ENCODE measurements around the gene MON1B.
A peak's percentile ranks its signal among the peaks of the same experiment; 100 is the strongest.
"Not testable (repeated sequence)": the region's sequence is repeated elsewhere in the genome, so short reads cannot be mapped to it uniquely, and the experiment has no call there.

MON1B gene

DNA sequence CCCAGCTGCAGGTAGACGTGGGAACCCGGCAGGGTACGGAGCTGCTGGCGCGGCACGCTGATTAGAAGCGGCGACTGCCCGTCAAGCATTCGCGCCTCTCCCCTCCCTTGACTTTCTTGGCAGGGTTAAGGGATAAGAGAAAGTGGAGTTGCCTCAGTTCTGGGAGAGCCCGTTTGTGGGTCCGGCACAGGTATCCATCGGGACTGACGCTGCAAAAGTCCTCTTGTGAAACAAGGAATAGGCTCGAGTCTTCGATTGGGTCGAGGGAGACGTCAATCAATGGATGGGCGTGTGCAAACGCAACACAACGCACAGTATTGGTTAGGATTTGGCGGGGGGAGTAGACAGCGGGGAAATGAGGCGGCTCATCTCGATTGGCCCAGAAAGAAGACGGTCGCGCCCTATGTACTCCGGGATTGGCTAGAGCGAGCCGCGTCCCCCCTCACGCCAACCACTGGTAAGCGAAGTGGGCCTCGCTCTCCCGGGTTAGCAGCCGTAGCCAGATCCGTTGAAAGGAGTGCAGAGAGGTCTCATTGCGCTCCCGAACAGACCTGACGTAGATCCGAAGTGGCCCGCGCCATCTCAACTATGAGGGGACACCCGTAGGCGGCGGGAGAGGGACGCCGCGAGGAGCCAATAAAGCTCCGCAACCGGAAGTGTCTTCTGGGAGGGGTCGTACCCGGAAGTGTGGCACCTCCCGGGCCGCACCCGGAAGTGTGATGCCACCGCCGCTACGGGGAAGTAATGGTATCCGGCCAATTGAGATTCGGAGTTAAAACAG, at the start of gene MON1B:
Gene MON1B, plus strand, starts transcription at position 713 of the 781 bp plus-strand sequence. CDS start 296 bp downstream, outside the sequence.
- DNase-seq = peak; percentile 85

DNA sequence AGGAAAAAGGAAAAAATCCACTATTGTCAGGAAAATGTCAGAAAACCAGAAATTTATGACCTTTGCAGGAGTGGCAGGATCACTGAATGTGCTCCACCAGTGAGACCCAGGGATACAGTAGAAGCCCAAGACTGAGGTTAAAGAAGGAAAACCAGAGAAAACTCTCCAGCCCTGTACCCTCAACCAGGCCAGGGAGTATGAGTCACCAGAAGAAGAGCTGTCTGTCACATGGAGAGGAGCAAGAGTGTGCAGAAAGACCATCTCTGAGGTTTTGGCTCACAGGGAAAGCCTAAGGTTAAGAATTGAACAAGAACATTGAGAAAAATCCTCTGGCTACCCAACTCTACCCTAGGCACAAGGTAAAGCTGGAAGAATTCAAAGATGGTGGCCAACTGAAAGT, 47.6 kb upstream of the MON1B start:
- no peak for DNase-seq

DNA sequence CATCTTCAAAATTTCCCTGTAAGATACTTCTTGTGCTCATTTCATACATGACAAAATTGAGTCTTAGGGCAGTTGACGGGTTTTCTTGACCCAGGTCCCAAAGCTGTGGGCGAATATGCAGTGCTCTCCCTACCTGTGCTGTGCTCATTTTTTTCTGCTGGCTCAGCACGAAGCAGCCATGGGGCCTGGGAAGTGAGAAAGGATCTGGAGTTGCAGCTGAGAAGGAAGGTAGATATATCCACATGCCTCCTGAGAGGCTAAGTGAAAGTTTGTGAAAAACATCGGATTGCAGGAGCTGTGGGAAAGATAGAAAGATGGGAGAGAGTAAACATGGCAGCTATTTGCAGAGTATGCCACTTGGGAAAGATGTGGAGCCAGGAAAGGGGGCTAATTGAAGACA, 42.9 kb upstream of the MON1B start:
- no peak for DNase-seq

DNA sequence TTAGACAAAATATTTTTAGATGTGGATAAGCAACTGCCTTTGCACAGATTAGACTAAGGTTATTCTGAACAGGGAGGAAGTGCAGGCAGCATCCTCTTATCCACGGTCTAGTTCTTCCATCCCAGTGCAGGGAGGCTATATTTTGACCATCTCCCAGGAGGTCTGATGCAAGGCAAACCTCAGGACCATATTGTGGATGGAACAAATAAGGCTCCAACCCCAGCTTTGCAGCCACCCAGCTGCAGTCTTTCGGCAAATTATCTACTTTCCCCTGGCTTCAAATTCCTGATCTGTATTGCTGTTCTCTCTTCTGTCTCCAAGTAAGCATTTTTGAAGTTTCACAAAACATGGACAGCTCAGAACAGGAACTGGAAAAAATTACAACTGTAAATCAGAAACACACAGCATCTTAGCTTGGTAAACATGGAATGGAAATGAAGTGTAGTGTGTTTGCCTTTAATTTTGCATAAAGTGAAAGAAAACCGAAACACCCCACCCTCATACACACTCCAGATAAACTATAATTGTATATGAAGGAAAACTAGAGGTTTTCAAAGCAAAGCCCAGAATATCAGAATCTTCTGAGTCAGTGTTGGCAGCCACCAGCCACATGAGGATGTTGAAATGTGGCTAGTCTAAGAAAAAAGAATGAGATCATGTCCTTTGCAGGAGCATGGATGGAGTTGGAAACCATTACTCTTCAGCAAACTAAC, 33.5 kb upstream of the MON1B start:
- DNase-seq = no peak

DNA sequence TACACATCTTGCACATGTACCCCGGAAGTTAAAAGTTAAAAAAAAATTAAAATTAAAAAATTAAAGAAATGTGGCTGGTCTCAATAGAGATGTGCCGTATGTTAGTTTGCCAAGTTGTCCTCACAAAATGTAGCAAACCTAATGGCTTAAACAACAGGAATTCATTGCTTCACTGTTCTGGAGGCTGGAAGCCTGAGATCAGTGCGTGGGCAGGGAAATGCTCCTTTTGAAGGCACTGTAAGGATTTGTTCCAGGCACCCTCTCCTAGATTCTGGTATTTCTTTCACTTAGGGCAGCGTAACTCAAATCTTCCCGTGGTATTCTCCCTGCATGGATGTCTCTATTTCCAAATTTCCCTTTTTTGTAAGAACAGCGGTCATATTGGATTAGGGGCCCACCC, 32.7 kb upstream of the MON1B start:
- DNase-seq = no peak

DNA sequence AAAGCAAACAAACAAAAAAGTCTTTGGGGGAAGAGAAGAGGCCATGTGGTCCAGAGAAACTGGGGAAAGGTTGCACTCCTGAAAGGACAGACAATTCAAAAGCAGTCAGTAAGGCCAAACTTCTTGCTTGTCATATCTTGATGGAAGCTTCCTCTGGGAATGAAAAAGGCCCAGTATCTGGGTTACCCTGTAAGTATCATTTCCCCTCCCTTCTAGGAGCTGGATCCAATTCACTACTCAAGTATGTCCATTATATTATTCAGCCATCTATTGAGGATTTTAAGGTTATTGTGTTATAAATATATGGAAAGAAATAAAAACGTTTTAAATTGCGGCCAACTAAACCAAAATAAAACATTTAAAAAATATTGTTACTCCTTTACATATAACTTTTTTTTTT, 26.0 kb upstream of the MON1B start:
- DNase-seq = no peak

DNA sequence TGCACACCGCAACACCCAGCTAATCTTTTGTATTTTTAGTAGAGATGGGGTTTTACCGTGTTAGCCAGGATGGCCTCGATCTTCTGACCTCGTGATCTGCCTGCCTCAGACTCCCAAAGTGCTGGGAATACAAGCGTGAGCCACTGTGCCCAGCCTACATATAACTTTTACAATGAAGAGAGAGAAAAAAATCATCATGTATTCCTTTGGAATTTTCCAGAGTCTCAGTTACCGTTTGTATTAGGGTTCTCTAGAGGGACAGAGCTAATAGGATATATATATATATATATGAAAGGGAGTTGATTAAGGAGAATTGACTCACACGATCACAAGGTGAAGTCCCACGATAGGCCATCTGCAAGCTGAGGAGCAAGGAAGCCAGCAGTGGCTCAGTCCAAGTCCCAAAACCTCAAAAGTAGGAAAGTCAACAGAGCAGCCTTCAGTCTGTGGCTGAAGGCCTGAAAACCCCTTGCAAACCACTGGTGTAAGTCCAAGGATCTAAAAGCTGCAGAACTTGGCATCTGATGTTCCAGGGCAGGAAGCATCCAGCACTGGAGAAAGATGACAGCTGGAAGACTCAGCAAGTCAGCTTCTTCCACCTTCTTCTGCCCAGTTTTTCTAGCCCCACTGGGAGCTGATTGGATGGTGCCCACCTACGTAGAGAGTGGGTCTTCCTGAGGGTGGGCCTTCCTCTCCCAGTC, 25.3 kb upstream of the MON1B start:
- not testable (repeated sequence) for DNase-seq

DNA sequence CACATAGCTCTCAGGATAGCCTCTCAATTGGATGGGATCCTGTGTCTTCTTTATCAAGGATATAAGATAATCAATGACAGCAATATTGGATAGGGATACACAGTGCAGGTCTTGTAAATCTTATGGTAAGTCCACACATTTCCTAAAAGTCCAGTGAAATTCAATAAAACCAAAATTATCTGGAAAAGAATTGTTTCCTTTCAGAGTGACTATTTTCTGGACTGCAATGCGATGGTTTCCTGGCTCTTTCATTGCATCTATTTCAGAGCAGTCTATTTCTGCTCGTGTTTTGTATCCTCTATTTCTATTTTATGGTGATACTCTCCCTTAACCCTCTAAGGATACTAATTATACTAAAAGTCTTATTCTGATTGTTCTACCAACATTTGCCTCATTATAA, 24.3 kb upstream of the MON1B start:
- DNase-seq = no peak

DNA sequence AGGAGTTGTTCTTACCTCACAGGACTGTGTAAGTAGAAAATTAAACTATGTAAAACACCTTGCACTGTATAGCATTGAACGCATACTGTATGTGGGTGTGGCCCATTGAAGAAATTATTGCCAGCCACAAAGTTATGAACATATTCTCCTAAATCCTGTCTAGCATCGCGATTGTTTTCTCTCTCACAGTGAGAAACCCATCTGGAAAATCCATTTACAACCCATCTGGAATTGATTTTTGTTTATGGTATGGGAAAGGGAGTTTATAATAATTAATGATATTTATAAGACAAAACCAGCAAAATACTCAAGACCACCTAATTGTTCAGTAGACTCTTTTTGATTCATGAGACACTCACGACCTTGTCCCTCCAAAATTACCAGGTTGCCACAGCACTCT, 22.1 kb upstream of the MON1B start:
- DNase-seq = no peak

DNA sequence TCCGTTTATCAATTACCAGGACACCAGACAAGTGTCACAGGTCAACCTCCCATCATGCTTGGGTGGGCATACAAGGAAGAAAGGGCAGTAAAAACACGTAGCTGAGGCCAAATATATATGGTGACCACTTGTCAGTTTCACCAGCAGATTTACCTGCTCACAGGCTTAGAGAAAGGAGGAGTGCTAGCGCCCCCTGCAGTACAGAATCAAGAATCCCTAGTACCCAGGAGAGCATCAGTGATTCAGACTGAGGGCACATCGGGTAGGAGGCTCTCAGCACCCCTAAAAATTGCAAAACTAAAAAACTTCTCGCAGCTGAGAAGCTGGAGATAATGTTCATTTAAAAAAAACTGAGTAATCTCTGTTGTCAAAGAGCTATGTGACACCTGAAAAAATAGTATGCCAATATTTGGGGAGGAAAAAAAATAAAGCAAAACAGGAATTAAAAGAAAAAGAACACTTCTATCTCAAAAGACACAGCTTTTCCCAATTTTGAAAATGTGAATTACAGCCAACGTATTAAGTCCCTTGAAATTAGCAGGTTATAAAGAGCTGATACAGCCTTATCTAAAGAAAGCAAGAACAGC, 21.2 kb upstream of the MON1B start:
- no peak for DNase-seq

DNA sequence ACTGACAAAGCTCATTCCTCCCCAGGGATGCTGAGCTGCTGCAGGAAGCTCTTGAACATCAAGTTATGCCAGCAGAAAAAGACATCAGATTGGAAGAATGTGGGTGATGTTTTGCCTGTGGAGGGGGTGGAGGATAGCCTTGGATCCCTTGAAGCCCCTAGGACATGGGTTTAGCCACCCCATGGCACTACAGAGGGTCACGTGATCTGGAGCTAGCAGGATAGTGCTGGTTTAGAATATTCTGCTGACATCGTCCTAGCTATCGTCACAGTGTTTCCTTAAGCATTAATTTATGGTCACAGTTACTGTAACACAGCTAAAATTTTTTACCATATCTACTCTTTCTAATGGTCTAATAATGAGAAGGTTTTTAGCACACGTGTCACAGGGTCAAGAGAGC, 20.2 kb upstream of the MON1B start:
- DNase-seq = no peak

DNA sequence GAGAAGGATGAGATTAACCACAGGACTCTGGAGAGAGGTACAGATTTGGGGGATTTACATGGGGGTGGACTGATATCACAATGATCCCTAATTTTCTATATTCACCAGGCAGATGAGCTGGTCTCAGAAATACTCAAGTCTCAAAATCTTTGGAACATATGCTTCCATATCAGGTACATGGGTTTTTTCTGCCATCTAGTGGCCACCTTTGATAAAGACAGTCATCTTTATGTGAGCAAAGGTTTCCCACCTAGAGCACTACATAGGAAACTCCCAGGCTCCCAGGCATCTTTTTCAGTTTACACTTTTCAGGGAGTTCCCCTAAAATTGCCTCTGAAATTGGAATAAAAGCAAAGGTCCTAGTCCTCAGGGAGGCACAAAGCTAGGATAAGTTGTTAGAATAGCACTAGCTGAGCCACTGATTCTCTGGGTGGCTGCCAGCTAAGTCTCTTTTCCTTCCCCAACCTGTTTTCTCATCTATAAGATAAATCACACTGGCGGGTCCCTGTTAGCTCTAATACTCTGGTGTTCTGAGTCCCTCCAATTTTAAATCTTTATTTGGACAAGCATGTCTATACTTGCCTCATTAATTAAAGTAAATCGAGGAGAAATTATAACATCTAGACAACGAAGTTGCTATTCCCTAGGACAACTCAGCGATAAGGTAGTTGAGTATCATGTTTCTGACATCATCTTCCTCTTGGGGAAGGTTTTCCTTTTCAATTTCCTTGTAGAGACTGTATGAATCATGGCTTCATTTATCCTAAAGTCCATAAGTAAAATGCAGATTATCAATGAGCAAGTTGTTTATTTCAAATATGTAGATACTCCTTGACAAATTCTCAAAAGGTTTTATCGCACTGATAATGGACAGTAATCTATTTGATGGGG, 19.0 kb upstream of the MON1B start:
- no peak for DNase-seq

DNA sequence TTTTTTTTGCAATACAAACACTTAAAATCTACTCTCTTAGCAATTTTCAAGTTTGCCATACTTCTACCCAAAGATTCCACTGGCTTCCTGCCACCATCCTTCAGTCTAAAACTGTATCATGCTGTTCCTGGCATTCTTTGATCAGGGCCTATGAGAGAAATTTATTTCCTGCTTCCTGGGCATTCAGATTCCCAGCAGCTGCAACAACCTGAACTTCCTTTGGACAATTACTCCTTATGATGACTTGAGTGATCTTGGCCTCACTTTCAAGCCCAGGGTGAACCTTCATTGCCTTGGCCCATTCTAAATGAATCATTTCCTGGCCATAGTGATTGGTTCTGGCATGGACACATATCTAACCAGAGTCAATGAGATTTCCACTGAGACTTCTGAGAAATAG, 18.0 kb upstream of the MON1B start:
- no peak for DNase-seq

DNA sequence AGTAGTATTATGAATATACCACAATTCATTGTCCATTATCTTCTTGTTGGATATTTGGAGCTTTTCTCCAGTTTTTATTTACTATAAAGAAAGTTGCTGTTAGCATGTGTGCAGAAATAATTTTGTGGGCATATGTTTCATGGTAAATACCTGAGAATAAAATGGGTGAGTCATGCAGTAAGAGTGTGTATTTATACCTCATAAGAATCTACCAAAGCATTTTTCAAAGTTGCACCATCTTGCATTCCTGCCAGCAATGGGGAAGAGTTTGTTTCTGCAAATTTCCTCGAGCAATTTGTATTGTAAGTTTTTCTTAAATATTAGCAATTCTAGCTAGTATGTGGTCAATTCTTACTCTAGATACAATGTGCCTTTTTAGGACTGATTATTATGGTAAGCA, 7.9 kb upstream of the MON1B start:
- DNase-seq = no peak

DNA sequence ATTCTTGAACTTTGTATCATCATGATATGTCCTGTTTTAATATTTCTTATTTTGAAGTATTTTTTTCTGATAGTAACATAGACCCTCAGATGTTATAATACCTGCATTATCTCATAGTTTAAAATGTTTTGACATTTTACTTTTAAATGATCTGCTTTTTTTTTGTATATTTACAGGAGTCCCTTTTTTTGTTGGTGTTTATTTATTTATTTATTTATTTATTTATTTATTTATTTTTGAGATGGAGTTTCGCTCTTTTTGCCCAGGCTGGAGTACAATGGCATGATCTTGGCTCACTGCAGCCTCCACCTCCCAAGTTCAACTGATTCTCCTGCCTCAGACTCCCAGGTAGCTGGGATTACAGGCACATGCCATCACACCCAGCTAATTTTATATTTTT, 4.7 kb upstream of the MON1B start:
- DNase-seq = not testable (repeated sequence)

DNA sequence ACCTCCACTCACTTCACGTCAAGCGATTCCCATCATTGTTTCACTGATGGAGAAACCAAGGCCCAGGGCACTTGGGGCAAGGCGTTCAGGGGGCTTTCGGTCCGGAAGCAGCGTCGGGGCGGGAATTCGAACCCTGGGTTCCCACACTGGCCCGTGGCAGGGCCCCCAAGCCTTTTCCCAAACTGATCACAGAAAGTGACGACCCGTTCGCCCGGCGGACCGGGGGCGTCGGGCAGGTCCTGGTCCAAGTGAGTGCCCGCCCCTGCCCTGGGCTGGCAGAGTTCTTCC, 856 bp upstream of the MON1B start:
- DNase-seq = no peak

DNA sequence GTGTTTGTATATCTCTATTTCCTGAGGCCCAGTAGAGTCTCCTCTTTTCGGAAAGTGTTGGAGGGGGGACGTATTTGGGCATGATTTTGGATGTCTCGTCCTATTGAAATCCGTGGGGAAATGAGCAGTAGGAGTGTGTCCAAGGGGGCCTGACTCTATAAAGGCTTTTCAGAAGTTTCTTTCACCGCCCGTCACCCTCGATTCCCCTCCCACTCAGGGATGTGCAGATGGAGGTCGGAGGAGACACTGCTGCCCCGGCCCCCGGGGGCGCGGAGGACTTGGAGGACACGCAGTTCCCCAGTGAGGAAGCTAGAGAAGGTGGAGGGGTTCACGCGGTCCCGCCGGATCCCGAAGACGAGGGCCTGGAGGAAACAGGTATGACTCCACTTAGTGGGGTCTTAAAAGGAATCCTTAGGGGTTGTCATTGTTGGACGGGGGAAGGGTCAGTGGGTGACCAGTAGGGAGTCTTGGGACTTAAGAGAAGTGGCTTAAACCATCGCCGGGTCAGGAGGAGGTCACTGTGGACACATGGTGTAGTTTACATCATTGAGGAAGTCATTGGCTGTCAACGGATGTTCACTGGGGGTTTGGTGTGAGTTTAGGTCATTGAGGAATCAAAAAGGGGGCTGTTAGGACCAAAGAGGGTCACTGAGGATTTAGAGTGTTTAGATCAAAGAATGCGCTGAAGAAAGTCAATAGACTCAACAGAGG, 424 bp downstream of the MON1B start:
- DNase-seq = no peak

DNA sequence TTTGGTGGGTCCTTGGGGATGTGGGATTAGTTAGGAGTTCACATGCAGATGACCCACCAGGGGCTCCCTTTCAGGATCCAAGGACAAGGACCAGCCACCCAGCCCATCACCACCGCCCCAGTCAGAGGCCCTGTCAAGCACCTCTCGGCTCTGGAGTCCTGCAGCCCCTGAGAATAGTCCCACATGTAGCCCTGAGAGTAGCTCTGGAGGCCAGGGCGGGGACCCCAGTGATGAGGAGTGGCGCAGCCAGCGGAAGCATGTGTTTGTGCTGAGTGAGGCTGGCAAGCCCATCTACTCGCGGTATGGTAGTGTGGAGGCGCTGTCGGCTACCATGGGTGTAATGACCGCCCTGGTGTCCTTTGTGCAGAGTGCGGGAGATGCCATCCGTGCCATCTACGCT, 2.4 kb downstream of the MON1B start:
- DNase-seq = no peak

DNA sequence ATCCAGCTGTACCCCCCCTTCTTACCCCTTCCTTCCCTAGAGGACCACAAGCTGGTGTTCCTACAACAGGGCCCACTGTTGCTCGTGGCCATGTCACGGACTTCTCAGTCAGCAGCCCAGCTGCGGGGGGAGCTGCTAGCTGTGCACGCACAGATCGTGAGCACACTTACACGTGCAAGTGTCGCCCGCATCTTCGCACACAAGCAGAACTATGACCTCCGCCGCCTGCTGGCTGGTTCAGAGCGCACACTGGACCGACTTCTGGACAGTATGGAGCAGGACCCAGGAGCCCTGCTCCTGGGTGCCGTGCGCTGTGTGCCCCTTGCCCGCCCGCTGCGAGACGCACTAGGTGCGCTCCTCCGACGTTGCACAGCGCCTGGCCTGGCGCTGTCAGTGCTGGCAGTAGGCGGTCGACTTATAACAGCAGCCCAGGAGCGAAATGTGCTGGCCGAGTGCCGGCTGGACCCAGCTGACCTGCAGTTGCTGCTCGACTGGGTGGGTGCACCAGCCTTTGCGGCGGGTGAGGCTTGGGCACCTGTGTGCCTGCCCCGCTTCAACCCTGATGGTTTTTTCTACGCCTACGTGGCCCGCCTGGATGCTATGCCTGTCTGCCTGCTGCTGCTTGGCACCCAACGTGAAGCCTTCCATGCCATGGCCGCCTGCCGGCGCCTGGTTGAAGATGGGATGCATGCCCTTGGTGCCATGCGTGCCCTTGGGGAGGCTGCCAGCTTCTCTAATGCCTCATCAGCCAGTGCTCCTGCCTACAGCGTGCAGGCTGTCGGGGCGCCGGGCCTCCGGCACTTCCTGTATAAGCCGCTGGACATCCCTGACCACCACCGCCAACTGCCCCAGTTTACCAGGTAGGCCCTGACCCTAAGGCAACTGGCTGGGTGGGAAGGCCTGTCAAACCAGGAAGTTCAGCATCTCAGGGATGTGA, 3.6 kb downstream of the MON1B start:
- no peak for DNase-seq

DNA sequence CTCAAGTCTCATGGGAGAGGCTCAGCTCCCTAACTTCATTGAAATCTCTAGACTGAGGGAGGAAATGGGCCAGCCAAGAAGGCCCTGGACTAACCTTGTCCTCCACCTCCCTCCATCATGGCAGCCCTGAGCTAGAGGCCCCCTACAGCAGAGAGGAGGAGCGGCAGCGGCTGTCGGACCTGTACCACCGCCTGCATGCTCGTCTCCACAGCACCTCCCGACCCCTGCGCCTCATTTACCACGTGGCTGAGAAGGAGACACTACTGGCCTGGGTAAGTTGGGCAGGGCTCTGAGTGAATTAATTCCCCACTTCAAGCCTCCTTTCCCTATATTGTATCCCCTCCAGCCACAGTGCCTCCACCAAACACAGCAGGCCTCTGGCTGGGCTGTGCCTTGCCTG, 4.4 kb downstream of the MON1B start:
- DNase-seq = no peak

DNA sequence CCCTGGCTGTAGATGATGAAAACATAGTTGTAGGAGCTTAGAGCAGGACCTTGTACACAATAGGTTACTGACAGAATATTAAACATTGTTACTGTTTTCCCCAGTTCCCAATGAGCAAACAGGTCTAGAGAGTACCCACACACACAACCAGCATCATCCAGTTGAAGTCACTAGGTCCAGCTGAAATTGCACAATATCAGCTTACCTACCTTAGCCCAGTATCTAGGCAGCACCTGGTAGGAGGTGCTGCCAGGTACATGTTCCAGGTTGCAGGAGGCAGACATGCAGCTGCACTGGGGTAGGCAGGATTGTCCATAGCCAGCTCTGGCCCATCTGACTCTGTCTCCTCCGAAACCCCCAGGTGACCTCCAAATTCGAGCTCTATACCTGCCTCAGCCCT, 6.8 kb downstream of the MON1B start:
- no peak for DNase-seq
